DMS 273 (cell line): ENCODE results near the gene TAF4.

Source experiments
- DNase-seq: peaks from one replicate; lab custom pipeline; 2025; ENCODE audit not compliant: unreplicated experiment; lab: John Stamatoyannopoulos, UW

Gene TAF4

DNA sequence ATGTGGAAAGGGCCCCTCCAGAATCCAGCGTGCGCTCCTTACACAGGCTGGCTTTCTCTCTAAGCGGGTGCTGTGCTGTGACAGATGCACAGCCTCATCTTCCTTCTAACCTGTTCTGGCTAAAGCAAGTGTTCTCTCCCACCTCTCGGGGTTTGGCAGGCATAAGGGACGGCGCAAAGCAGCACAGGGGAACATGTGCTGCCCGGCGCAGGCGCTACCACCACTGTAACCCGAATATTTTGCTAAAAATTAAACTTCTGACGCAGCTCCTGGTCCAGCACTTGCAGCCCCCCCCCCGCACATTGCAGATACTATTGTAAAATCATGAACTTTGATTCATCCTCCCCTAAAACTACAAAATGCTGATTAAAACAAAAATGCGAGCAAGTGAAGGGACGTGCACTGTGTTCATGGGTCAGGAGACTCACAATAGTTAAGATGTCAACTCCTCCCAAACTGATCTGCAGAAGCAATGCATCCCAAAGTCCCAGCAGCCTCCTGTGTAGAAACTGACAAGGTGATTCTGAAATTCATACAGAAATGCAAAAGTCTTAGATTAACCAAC lies 43.0 kb downstream of the TAF4 start:
- no peak for DNase-seq

DNA sequence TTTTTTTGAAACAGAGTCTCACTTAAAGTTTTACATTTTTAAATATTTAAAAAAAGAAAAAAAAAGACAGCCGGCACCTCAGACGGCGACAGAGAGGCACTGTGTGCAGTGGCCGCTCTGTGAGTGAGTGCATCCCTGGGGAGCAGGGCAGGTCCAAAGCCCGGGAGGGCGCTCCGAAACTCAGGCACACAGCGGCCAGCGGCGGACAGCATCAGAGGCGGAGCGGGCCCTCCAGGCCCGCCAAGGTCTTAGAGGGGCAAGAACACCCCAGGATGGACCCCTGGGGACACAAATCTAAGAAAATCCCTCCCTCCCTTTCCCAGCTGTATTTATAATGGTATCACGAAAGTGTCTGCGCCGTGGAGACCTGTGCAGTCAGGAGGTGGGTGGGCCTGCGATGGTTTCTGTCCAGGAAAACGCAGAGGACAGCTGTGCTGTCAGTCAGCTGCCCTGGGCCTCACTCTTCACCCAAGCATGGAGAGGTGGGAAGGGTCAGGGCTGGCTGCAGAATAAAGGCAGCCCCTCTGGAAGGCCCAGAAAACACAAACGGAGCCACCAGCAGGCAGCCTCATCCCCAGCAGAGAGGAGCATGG lies 43.8 kb downstream of the TAF4 start:
- DNase-seq, result no peak

DNA sequence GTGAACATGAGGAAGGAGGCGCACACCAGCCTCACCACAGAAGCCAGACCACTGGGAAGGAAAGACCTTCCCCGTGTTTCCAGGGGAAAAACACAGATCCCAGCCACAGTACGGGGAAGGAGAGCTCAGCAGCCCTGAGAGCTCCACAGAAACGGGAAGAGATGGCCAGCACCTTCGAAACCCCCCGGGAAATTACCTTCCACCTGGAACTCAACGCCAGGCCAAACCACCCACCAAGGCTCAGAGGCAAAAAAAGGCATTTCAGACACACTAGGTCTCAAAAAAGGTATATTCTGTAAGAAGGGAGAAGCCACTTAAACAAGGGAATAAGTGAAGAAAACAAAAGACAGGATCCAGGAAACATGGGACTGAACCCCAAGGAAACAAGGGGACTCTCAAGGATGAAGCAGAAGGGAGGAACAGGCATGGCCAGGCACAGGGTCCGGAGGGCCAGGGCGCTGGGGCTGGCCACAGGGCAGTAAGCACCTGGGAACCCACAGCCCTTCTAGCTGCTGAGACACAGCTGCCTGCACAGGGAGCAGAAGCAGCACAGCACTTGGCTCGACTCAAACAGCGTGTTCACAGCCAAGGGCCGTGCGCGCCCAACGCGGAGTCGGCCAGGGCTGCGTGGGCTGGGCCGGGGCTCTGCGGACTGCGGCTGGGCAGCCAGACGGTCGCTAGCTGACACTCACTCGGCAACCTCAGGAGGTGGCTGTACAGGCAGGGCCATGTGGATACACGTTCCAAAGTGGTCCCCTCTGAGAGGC lies 44.6 kb downstream of the TAF4 start:
- DNase-seq, result no peak

DNA sequence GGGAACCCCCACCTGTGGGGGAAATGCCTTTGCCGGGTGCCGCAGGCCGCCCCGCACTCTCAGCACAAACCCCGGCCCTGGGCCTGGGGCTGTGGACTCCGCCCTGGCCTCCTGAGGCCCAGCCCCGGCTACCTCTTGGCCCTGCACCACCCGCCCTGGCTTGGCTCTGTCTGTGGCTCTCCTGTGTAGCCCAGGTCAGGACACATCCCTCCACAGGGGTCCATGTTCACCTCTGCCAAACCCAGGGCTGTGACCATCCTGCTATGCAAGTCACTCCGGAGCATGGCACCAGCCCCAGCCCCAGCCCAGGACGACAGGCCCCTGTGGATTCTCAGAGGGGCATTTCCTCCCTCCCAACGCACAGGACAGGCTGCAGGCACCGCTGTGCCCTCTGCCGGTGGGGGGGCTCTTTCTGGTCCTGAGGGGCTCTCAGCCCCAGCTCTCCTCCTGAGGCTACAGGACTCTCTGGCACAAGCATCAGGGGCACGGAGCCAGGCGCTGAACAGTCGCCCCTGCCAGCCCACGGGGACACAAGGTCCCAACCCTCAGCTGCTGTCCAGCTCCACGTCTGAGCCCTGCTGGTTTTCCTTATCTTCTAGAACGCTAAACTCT lies 45.7 kb downstream of the TAF4 start:
- DNase-seq, result no peak

DNA sequence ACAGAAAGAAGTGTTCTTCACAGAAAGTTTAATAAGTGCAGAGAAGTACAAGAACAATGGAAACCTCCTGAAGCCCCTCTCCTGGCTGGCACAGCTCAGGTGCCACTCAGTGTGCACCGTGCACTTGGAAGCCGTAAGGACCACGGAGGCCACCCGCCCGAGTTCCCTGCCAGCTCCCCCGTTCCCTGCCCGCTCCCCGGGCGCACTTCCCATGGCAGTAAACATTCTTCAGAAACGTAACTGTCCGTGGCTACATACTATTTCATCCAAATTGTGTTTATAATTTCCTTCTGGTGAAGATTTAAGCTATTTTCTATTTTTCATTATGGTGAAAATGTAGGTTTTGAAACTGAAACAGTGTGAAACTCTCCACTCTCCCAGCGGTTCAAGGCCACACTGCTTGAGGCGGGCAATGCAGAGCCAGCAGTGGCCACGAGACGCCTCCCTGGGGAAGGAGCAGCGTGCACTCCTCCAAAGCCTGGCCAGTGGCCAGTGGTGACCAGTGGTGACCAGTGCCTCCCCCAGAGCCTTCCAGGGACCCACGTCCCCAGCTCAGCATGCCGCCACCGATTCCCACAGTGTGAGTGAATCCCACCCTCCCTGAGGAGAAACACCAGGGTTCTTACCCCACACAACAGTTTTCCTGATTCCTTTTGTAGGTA lies 46.4 kb downstream of the TAF4 start:
- no peak for DNase-seq

DNA sequence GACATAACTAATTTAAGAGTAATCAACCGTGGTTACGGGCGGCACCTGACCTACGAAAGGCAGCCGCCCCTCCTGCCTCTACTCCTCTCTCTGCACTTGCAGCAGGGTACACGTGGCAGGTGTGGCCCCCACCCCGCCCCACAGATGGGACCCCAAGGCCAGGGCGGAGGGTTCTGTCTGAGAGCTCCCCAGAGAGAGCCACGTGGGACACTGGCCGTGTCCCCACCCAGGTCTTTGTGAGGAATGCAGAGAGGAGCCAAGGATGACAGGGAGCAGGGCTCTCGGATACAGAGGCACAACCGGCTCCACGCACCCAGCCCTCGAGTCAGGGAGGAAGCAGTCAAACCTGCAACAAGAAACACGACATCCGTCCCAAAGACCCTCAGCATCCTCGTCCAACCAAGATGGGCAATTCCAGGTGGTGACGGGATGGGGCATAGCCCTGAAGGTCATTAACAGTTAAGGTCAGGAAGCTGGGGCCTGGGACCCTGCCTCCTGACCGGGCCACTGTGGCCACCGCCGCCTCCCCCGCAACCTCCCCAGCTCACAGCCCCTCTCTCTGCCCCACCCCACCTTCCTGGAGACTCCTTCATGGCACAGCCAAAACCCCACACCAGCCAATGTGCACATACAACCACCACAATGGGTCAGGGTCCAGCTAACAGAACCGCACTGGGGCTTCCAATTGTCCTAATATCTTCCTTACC lies 47.1 kb downstream of the TAF4 start:
- DNase-seq, result no peak

DNA sequence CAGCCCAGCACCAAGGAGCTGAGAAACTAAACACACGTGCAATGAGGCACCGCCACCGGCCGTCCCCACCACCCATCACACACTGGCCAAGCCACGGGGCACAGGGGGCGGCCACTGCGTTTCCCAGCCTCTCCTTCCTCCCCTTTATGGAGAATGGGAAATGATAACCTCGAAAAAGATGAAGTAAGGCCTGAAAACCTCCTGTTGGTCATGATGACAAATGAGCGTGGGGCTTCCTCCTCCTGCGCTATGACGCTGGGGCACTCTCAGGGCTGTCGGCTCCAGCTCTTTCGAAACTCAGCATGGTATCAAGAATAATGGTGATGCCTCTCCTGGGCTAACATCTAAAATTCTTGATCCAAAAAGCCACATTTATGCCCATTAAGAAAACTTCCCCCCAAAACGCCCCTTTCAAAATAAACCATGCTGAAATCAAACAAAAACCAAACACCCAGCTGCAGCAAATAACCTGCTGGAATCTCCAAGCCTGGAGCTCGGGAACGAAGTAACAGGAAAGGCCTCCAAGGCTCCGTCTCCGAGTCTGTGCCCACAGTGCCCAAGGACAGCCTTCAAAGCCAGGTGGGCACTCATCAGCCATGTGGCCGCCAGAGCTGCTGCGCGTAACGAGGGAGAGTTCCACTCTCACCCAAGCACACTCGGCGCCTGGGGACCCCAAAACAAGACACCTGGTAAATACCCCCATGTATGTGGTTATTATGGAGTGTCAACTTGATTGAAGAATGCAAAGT lies 50.0 kb downstream of the TAF4 start:
- no peak for DNase-seq

DNA sequence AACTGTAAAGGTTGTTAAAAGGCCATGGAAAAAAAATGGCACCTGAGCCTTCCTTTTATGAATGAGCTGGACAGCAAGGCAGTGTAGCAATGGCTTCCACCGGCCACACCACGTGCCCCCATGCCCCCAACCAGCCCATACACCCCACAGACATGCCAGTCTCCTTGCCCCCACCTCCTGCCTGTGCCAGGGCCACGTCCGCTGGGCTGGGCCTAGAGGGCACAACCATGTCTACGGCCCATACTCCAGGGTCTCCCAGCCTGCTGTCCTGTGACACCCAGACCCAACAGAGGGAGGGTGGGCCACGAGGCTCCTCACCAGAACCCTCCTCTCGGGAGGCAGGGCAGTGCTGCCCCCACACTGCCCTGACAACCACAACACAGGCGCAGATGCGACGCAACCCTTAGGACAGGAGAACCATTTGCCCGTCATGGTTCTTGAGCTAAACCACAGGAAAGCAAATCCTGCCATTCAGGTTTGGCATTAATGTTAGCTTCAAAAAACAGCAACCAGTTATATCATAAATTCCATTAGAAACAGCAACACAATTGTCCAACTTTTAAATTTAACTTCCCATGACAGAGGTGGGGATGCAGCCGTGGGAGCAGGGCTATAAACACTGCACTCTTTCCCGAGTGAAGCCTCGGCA lies 50.7 kb downstream of the TAF4 start:
- DNase-seq, result no peak

DNA sequence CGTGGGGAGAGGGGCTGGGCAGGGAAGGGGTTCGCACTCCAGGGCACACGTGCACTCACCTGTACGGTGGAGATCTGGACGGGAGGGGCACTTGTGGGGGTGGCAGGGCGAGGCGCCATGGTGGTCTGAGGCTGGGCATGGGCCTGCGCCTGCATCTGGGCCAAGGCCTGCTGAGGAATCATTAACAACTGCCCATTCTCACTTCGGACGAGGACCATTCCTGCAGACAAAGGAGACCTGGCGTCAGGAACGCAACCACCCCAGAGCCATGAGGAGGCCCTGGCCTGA lies 51.2 kb downstream of the TAF4 start:
- no peak for DNase-seq

DNA sequence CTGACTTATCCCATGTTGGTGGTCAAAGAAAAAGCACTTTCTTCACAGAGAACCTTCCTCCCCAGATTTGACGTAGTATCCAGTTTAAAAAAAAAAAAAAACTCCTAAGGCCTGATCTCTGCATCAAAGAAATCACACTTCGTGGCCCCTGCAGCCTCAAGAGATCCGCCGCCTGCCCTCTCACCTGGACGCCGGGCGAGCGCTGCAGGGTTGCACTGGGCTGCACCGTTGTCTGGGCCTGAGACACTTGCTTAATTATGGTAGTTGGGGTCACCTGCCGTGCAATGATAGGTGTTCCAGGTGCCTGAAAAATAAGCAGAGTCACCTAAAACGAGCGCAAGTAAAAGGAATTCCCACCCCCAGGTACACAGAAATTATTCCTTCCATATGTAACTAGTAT lies 53.0 kb downstream of the TAF4 start:
- DNase-seq, result no peak

DNA sequence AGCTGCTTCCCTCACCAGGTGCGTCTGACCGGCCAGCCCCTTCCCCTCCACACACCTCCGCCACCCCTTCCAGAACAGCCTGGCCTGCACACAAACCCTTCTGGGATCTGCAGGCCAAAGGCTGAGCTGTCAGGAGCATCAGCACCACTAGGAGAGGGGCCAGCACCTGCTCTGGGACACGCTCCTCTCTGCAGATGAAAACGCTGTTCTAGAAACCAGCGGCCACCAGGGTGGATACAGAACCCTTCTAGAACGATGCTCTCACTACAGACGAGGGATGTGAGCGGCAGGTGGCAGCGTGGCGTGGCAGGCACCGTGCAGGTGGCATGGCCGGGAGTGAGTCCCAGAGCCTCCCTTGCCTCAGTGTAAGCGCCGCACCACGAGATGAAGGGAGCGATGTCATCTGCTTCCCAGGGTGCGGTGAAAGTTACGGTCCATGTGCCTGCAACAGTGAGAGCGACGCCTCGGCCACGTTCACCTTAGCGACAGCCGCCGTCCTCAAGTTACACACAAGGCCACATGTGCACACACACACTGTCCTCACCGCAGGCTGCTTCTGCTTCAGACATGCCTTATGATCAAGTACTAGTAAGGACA lies 53.6 kb downstream of the TAF4 start:
- DNase-seq, result no peak

DNA sequence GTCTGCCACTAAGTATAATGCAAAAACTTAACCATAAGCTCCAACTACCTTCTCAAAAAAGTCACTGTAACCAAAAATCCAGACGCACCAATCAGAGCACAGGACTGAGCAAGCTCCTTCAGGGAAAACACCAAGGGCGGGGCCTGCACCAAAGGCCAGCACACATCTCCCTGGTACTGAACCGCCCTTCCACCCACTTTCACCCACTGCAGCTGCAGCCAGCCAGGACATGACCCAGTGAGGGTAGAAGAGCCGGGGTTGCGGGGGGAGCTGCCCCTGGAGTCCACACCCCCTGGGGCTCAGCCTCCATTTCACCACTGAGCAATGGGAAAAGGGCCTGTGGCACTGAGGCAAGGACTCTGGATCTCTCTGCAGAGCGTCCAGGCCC lies 54.3 kb downstream of the TAF4 start:
- no peak for DNase-seq

DNA sequence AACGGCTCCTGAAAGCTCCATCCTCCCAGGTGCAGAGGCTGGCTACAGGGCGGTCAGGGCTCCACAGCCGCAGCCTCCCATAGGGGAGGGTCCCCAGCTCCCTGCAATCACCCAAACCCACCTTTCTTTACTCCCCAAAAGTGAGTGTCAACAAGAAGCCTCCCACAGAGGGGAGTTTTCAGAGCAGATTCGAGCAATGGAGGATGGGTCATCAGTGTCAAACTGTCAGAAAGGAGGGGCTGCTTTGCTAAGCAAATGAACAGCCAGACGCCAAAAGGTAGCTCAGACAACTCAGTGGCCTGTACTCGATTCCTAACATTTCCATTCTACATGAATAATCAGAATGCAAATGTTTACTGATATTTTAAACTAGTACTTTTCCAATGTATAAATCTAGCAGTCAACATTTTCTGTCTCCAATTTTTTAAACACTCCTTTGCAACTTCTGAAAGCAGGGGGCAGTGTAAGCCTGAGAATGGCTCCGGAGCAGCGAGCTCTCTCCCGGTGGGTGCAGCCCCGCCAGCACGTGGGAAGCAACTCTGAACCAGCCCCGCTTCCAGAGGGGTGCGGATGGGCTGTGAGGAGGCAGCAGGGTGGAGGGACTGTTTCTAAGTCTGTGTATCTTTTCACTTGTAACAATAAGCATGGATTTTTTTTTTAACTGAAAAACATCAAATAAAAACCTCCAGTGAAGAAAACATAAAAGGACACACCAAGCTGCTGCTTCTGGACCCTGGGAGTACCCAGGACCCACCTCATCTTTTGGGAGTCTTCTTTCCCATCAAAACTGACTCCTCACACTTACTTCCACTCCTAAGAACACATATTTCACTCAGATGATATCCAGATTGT lies 54.9 kb downstream of the TAF4 start:
- DNase-seq, result peak; percentile 78

DNA sequence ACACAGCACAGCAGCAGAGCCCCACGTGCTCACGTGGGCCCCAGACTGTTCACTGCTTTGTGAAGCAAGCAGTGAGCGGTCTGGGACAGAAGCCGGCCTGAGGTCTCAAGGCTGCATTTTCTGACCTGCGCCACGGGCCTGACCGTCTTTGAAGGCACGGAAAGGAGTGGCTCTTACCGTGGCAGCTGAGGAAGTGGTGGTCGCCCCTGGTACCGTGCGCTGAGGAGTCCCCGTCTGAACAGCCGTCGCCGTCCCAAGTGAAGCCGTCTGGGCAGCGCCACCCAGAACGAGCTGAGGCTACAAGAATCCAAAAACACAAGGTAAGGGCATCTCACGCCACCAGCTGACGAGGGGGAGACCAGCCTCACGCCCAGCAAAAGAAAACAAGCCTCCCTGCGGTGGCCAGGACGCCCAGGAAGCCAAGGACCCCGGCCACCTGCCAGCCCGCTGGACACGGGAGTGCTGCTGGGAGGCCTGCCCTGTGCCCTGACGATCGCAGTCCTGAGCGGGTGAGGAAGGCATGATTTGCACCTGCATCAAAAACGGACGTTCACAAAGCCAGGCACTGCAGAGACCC lies 55.7 kb downstream of the TAF4 start:
- DNase-seq, result no peak

DNA sequence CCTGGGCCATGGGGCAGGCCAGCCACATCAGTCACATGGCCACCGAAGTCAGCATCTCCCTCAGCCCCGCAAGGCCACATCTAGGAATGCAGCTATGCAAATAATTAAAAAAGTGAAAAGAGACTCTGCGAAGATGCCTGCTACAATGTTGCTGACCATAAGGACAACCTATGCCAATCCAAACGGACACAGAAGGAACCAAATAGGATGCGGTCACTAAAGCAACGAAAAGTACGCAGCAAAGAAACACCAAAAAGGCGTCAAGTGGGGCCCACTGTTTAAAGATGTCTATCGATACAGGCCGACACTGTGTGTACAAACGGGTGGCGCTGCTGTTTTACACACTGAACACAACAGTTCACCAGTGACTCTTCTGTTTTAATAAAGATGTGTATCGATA lies 56.4 kb downstream of the TAF4 start:
- DNase-seq, result no peak

DNA sequence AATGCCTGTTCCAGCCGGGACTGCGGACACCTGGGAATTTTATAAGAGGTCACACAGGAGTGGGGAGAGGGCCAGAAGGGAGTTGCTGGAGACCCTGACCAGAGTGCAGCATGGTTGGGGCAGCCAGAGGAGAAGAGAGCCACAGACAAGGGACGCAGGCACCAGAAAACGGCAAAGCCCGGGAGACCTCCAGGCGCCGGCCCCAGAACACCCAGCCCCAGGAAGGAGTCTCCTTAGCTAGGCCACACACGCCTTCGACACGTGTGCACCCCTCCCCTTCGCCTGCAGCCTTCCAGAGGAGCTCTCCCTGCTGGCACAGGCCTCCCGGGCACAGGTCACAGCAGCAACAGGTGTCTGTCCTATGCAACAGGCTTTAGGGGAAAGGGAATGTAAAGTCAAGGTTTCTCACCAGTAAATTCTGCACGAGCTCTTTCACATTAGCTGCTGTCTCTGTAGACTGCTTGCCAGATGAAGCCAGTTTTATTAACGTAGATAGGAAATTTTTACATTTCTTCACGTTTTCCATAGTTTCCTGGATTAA lies 57.0 kb downstream of the TAF4 start:
- DNase-seq, result no peak

DNA sequence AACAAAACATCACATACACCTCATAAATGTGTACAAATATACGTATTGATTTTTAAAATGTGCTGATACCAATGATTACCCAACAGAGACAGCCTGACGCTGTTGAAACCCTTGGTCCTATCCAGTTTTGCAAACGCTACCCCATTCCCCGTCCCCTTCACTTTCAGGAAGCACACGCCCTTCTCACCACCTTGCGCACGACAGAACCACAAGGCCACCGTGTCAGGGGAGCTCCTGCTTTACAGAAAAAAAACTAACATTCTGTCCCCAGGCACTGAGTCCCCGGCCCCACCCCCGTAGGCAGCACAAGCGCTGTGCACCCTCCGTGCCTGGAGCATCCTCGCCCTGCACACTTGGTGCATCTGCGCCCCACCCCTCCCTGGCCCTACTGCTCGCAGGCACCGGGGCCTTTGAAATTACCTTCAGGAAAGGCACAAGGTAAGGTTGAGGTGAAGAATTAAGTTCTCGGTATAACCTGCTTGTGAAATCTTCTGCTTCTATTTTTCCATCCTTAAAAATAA lies 58.5 kb downstream of the TAF4 start:
- no peak for DNase-seq

DNA sequence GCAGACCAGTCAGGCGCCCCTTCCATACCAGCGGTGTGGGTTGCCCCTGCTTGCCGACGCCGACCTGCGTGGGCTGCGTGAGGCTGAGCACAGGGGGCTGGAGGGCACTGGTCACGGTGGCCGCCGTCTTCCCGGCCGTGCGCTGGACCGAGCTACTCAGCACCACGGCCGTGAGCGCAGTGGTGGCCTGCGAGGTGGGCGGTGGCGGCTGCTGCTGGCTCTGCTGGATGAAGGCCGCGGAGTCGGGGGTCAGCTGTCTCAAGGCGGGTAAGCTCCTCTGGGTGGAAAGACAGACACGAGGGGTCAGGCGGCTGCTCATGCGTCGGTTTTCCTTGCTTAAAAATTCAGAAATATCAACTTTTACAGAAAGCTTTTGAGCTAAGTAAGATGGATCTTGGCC lies 59.2 kb downstream of the TAF4 start:
- DNase-seq, result no peak
